A673 (cell line): ENCODE data around the gene TPK1.

Experiments used
- CTCF ChIP-seq: fragments of 300-800, 200-600 bp; sonication (generic); conservative IDR thresholded peaks from 2 replicates; pipeline ENCODE4 v1.5.1; 2017; ENCODE audit warnings: low read depth, mild to moderate bottlenecking, antibody characterized with exemption, low read length, moderate library complexity, mixed read lengths
- EZH2 ChIP-seq: fragments of 200-600 bp; sonication (generic); IDR thresholded peaks from 2 replicates; pipeline ENCODE4 v1.6.1; 2017; ENCODE audit warnings: borderline replicate concordance, low read depth, mild to moderate bottlenecking, mixed read lengths, antibody characterized with exemption, low read length; ENCODE audit not compliant: poor library complexity, severe bottlenecking

- TF ChIP-seq CTCF, result no peak
- TF ChIP-seq EZH2, result no peak
Measured at GRCh38 chr7:144436500-144436899, 399.4 kb downstream of the TPK1 start.
